ENCODE data around the gene IFI27L2.
"Not testable (repeated sequence)": the region's sequence is repeated elsewhere in the genome, so short reads cannot be mapped to it uniquely, and the experiment has no call there.

IFI27L2 gene

GRCh38 chr14:94129111-94129757 is at the start of gene IFI27L2:
IFI27L2 (minus strand) TSS chr14:94129604; CDS start chr14:94129564, 40 bp downstream.
- DNase-seq (ENCODE audit: extremely low read depth in 1 of 2, low read depth in 1 of 2) = peak in 1 of 2 donors; percentile 47

DNA sequence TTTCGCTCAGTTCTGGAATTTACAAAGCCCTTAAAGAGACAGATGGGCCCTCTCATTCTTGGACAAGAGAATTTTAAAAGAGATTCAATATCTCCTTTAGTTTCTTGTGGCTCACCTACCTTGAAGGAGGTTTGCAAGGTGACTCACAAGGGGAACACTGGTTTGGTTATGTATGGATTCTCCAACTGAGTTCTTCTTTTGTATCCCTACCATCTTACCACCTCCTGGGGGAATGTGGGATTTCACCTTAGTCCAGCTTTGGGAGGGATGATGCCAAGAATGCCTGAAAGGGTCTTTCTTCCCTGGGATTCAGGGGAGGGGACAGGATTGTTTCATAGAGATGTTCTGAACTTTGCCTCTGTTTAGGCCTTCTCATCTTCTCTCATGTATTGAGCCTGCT is 48.4 kb upstream of the IFI27L2 start:
- DNase-seq (ENCODE audit: extremely low read depth in 1 of 2, low read depth in 1 of 2) = no peak

DNA sequence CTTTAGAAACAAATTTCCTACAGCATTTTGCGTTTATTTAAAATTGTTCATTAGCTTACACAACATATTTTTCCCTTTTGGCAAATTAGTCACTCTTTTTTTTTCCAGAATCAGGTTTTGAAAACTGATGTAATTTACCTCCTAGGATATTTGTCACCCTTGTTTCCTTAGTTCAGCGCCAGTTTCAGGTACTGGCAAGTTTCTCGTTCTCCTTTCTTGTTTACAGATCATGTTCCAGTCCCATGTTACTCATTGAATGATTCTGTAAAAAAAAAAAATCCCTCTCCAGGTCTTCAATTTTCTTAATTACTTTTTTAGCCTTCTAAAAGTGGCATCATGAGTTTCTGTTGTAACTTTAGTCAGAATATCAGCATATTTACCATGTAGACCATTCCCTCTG is 47.4 kb upstream of the IFI27L2 start:
- DNase-seq (ENCODE audit: extremely low read depth in 1 of 2, low read depth in 1 of 2) = no peak

- DNase-seq (ENCODE audit: extremely low read depth in 1 of 2, low read depth in 1 of 2) = no peak
Observed at GRCh38 chr14:94175747-94176146, 46.3 kb upstream of the IFI27L2 start.

DNA sequence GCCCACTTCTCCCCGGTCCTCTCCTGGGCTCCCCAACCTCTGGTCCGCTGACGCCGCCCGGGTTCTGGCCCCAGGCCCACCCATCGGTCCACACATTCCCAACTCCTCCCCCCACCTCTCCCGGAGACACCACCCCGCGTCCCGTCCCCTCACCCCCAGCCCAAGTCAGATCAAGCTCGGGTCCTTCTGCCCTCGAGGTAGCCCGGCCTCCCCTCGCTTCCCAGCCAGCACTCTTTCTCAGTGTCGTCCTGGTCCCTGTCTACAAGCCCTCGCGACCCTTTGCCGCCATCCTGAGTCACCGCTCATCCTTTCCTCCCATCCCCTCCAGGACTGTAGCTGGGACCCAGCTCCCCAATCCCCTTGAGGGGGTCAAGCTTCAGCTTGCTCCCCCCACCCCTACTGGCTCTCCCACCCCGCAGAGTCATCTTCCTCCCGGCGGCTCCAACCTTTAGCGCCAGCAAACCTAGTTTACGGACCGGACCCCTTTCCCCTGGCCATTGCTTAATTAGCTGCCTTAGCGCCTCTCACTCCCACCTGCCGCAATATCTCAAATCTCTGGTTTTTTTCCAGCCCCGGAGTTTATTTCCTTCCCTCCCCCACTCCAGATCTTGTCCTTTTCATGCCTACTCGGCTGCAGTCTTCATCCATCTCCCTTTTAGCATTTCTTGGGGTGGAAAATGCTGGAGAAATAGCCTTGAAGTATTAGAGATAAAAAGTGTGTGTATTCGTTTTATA is 45.8 kb upstream of the IFI27L2 start:
- no peak for DNase-seq (ENCODE audit: extremely low read depth in 1 of 2, low read depth in 1 of 2)

DNA sequence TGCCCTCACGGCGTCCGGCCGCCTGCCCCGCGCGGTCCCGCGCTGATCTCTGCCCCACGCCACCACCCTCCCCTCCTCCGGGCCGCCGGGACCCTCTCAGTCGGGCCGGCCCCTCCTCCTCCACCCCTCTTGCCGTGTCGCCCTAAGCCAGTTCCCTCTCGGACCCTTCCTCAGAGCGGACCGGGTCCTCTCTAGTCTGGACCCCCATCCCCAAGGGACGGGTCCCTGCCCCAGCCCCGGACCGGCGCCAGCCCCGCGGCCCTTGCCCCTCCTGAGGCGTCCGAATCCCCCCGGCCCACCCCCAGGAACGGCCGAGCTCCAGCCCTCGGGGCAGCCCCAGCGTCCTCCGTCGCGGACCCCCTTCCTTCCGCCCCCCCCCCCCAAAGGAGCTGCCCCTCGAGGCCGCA is 45.2 kb upstream of the IFI27L2 start:
- no peak for DNase-seq (ENCODE audit: extremely low read depth in 1 of 2, low read depth in 1 of 2)

DNA sequence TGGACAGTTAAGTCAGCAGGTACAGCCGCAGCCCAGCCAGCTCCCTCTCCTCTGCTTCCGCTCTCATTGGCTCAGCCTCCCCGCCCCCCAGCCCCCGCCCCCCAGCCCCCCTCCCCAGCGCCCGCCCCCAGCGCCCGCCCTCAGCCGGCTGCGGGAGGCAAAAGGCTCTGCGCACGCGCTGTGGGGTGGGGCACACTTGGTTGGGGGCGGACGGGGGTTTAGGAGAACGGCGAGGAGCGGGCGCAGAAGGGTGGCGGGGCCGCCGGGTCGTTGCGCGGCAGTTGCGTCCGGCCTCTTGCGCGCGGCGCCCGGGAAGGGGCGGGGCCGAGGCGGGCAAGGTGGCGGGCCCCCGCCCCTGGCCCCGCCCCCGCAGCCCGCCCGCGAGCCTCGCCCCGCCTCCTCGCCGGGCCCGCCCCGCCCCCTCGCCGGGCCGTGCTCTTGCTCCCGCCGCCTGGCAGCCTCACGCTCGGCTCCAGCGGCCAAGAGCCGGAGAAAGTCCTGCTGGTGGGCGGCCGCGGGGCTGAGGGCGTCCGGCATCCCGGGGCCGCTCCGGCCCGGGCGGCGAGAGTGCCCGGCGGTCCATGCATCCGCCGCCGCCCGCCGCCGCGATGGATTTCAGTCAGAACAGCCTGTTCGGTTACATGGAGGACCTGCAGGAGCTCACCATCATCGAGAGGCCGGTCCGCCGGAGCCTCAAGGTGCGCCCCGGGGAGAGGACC is 44.6 kb upstream of the IFI27L2 start, which contains the start of gene PPP4R4:
PPP4R4 (plus strand) TSS at position 438 of the 719 bp plus-strand sequence; CDS start at position 582, 144 bp downstream.
- DNase-seq (ENCODE audit: extremely low read depth in 1 of 2, low read depth in 1 of 2) = peak; percentile 66 to 74

DNA sequence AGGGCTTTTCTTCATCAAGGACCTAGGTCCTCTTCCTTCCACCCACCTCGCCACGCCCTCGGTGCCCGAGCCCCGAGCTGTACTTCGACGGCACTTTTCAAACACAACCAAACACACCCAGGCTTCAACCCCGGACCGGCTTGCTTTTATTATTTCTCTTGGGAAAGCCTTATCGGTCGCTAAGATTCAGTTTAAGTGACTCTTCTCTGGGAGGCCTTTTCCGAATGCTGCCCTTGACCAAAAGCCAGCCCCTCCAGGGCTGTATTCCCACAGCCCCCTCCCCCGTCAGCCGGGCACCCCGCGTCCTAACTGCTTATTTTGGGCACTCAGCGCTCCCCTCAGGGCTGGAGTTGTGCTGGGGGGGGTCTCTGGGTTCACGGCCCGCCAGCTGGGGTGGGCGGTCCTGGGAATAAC is 44.1 kb upstream of the IFI27L2 start:
- no peak for DNase-seq (ENCODE audit: extremely low read depth in 1 of 2, low read depth in 1 of 2)

GRCh38 chr14:94172545-94172944 is 43.1 kb upstream of the IFI27L2 start:
- no peak for DNase-seq (ENCODE audit: extremely low read depth in 1 of 2, low read depth in 1 of 2)

GRCh38 chr14:94171208-94171607 is 41.8 kb upstream of the IFI27L2 start:
- no peak for DNase-seq (ENCODE audit: extremely low read depth in 1 of 2, low read depth in 1 of 2)

- no peak for DNase-seq (ENCODE audit: extremely low read depth in 1 of 2, low read depth in 1 of 2)
Observed at GRCh38 chr14:94170136-94170535, 40.7 kb upstream of the IFI27L2 start.

DNA sequence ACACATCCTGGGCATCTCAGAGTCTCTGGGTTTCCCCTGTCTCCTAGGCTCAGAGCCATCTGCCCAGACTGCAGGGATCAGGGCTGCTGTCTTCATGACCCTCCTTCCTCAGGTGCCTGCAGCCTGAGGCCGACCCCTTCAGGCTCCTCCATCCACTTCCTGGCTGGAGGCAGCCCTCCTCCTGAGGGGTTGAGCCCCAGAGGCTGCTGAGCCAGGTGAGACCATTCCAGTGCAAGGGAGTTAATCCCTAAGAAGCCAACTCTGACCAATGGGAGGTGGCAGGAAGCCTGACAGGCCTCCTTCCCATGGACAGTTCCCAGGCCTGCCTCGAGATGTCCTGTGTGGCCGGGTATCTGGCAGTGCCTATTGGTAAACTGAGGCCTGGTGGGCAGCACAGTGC is 36.3 kb upstream of the IFI27L2 start:
- no peak for DNase-seq (ENCODE audit: extremely low read depth in 1 of 2, low read depth in 1 of 2)

- no peak for DNase-seq (ENCODE audit: extremely low read depth in 1 of 2, low read depth in 1 of 2)
Observed at GRCh38 chr14:94164685-94165431, 35.5 kb upstream of the IFI27L2 start.

DNA sequence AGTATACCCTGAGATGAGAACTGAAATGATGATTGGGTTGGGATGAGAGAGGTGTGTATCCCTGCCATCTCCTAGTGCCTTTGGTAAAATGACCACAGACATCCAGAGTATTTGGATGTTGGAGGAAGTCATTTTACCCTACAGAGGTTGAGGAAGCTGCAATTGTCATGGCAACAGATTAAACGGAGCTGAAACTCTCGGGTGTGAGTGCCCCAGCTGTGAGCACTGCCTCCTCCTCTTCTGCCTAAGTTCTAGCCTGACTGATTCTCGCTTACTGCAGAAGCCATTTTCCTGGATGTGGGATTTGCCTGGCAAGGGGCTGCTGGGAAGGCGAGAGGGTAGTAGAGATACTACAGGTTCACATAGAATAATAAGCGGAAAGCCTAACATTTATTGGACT is 34.4 kb upstream of the IFI27L2 start:
- no peak for DNase-seq (ENCODE audit: extremely low read depth in 1 of 2, low read depth in 1 of 2)

DNA sequence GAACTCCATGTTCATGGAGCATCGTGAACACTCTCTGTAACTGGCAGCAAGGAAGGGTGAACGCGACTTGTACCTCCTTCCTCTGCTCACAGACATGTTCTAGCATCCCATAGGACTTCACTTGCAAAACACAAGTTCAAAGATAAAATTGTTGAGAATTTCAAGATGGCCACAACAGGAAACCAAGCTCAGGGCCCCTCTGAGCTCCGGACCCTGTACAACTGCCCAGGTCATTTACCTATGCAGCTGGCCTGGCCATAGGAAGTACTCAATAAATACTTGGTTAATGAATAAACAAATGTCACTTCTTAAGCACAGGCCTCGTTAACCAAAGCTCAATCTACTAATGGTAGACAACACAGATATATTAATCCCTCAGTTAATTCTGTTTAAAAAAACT is 33.1 kb upstream of the IFI27L2 start:
- no peak for DNase-seq (ENCODE audit: extremely low read depth in 1 of 2, low read depth in 1 of 2)

GRCh38 chr14:94161981-94162380 is 32.6 kb upstream of the IFI27L2 start:
- DNase-seq (ENCODE audit: extremely low read depth in 1 of 2, low read depth in 1 of 2) = no peak

- DNase-seq (ENCODE audit: extremely low read depth in 1 of 2, low read depth in 1 of 2) = no peak
Observed at GRCh38 chr14:94161058-94161457, 31.7 kb upstream of the IFI27L2 start.

DNA sequence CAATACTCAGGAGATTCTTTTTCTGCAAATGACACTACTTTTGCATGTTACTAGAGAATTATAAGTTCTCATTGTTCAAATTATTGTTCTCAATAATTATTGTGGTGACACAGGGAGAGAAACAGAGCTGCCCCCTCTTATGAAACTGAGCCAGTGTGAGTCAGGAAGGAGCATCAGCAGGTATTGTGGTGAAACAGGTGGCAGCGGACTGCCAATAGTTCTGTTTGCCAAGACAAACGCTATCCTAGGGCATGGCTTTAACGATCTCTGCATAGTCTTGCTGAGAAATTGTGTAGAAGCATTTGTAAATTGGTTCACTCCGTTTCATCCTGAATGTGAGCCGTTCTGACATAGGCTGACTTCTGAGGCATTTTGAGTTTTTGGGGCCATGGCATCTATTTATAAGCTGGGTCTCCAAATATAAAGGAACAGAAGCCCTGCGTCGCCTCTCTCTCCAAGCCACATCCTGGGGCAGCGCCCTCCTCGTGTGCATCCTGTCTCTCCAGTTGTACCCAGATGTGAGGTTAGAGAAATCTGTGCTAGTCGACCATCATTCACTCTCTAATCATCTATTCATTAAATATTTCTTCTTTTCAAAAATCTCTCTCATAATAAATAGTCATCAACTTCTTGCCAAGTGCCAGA is 29.0 kb upstream of the IFI27L2 start:
- no peak for DNase-seq (ENCODE audit: extremely low read depth in 1 of 2, low read depth in 1 of 2)

- no peak for DNase-seq (ENCODE audit: extremely low read depth in 1 of 2, low read depth in 1 of 2)
Observed at GRCh38 chr14:94157197-94157596, 27.8 kb upstream of the IFI27L2 start.

GRCh38 chr14:94156143-94156542 is 26.7 kb upstream of the IFI27L2 start:
- DNase-seq (ENCODE audit: extremely low read depth in 1 of 2, low read depth in 1 of 2) = not testable (repeated sequence)
